Small intestine (tissue), 7 donors: ENCODE data around the gene ARL13B. TPM values are rescaled to one million over a fixed set of nuclear protein-coding genes. Genes with fewer than 3 reads are reported as not detected.

ENCODE experiments used
- DNase-seq, 2 donors: peaks; one replicate each; pipeline versions ENCODE4 v3.0.0 to v3.0.0-alpha.2; 2013
- FAIRE-seq: peaks from 2 replicates; lab custom pipeline; 2012; peaks lifted over from hg19 to GRCh38; lab: Jason Lieb, UNC
- H3K27ac ChIP-seq, 3 donors: one replicate each; pipeline ENCODE4 v1.5.1; 2013; ENCODE audit warnings: low read length in 2 of 3, mild to moderate bottlenecking in 2 of 3, control low read depth in 1 of 3, inconsistent platforms in 1 of 3, low read depth in 1 of 3, moderate library complexity in 1 of 3
- H3K27me3 ChIP-seq, 3 donors: one replicate each; pipeline ENCODE4 v1.6.1; 2013; ENCODE audit warnings: low read length in 3 of 3, inconsistent platforms in 1 of 3; ENCODE audit not compliant: control insufficient read depth in 3 of 3, insufficient read depth in 3 of 3
- H3K36me3 ChIP-seq, 3 donors: one replicate each; pipeline ENCODE4 v1.6.1; 2013; ENCODE audit warnings: low read length in 3 of 3, inconsistent platforms in 1 of 3, low read depth in 1 of 3, mild to moderate bottlenecking in 1 of 3, moderate library complexity in 1 of 3; ENCODE audit not compliant: control insufficient read depth in 3 of 3, insufficient read depth in 2 of 3
- H3K4me1 ChIP-seq, 3 donors: one replicate each; pipeline ENCODE4 v1.6.1; 2013; ENCODE audit warnings: low read length in 2 of 3, inconsistent platforms in 1 of 3, low read depth in 1 of 3, mild to moderate bottlenecking in 1 of 3, moderate library complexity in 1 of 3; ENCODE audit not compliant: control insufficient read depth in 3 of 3, insufficient read depth in 2 of 3
- H3K4me3 ChIP-seq, 3 donors: one replicate each; pipeline ENCODE4 v1.5.1; 2013; ENCODE audit warnings: low read length in 3 of 3, control low read depth in 1 of 3, inconsistent platforms in 1 of 3, low read depth in 1 of 3, mild to moderate bottlenecking in 1 of 3, moderate library complexity in 1 of 3
- H3K9me3 ChIP-seq, 2 donors: one replicate each; pipeline ENCODE4 v1.6.1; 2013; ENCODE audit warnings: low read depth in 1 of 2, low read length in 1 of 2; ENCODE audit not compliant: control insufficient read depth in 2 of 2, insufficient read depth in 1 of 2
- WGBS, 3 donors: extraction: QIAGEN DNeasy Blood & Tissue Kit; methylation state at CpG; one replicate each; pipeline ENCODE4 v1.1.7; 2013; 5-methylcytosine and 5-hydroxymethylcytosine counted together
- polyA plus RNA-seq, 4 donors: library from polyadenylated mRNA; stranded (reverse) in 3 of 4; unstranded in 1 of 4; fragments of 200-250 nt in 3 of 4; fragments of 120-200 nt in 1 of 4; gene quantifications; one replicate each; pipeline versions ENCODE4 v1.2.1 to v1.2.3, GENCODE V29; 2013
- donor health status: healthy with polysubstance abuse.
- donor health status: control.
- donor health status: control.
- donor health status: Bipolar disorder and iron deficiency.
- donor health status: healthy.

The ARL13B gene
- polyA plus RNA-seq, 4 donors = 1.3 to 5.9 (median 2.7) TPM

DNA sequence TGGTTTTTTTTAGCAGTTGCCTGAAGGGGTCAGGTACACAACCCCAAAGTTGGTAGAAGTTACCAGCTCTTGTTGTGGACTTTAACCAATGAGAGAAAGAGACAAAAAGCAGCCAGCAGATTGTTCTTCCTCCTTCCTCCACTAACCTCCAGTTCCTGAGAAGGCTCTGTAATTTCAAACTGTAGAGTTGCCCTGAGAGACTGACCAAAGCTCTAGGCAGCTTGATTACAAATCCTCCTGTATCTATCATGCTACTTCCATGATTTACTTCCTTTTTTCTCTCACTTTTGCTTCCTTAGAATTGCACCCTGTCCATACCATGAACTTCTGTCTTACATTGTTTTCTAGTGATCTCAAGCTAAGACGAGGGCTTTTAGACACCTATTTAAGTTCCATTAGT lies 112.1 kb downstream of the ARL13B start:
- Histone ChIP-seq H3K4me1 (no peaks in the 10 kb centered on the region), H3K9me3 (no peaks in the 10 kb centered on the region), H3K27ac (no peak overlapping the region), H3K36me3 (peaks cover 0 to 9% (median 9%) of the 10 kb centered on the region in 3 donors), H3K27me3 (no peaks in the 10 kb centered on the region), H3K4me3 (no peak overlapping the region)
- 92 to 97% (median 94%) methylated on average over 1 of the region's 1 CpG for WGBS, 3 donors
- DNase-seq = no peak
- no peak for FAIRE-seq

DNA sequence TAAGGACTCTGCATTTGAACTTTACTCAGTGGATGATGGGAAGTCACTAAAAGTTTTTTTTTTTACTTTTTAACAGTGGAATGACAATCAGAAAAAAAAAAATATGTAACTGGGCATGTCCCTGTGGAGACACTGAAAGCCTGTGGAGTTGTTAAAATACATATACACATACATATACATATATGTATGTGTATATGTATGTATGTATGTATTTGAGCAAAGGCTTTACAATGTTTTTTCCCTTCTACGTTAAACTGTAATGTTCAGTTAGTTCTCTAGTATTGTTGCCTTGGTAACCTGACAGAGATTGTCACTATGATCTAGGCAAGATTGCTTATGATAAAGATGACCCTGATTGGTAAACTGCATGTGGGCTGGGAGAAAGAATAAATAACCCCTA lies 113.2 kb downstream of the ARL13B start:
- 83 to 91% (median 86%) methylated on average over 1 of the region's 1 CpG for WGBS, 3 donors
- Histone ChIP-seq H3K4me1 (no peaks in the 10 kb centered on the region), H3K27ac (no peak overlapping the region), H3K36me3 (peaks cover 0 to 13% (median 6%) of the 10 kb centered on the region in 3 donors), H3K4me3 (no peak overlapping the region), H3K9me3 (no peaks in the 10 kb centered on the region), H3K27me3 (no peaks in the 10 kb centered on the region)
- FAIRE-seq = no peak
- DNase-seq = no peak

DNA sequence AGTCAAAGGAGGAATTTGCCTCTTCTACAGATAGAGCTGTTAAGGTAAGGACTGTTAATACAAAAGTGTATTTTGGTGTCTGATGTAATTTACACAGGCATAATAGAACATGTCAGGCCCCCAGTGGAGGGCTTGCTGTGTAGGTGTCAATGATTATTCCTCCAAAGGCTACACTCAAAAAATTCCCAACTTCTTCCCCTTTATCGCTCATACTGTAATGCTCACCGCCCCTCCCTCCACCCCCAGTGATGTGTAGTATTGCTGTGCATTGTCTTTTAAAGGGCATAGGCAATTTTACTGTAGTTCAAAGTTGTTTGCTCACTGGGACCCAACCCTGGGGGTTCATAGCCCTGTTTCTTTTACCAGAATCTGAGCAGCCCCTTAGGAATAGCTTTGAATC lies 115.2 kb downstream of the ARL13B start:
- Histone ChIP-seq H3K27me3 (no peaks in the 10 kb centered on the region), H3K4me3 (no peak overlapping the region), H3K36me3 (peaks cover 0 to 17% (median 5%) of the 10 kb centered on the region in 3 donors), H3K27ac (no peak overlapping the region), H3K4me1 (no peaks in the 10 kb centered on the region), H3K9me3 (no peaks in the 10 kb centered on the region)
- no peak for FAIRE-seq
- no peak for DNase-seq
- WGBS, 3 donors = 96 to 100% (median 97%) methylated on average over 2 of the region's 2 CpGs

DNA sequence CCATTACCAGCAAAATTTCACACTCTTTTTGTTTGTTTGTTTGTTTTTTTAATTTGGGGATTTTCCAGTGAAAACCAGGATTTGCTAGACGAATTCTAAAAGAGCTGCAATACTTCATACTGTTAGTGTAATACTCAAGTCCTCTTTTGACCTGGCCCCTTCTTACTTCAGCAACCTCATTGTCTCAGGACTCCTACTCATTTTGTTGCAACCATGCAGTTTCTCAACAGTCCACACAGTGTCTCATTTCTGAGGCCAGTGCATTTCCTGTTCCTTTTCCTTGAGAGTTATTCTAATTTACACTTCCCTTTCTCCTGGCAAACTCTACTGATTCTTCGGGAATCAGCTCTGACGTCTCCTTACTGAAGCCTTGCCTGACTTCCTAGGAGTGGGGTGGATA lies 118.5 kb downstream of the ARL13B start:
- DNase-seq (no peak), FAIRE-seq (no peak)
- Histone ChIP-seq H3K36me3 (peaks cover 0 to 17% (median 12%) of the 10 kb centered on the region in 3 donors), H3K27me3 (no peaks in the 10 kb centered on the region), H3K27ac (no peak overlapping the region), H3K9me3 (no peaks in the 10 kb centered on the region), H3K4me1 (no peaks in the 10 kb centered on the region), H3K4me3 (no peak overlapping the region)
- 74 to 83% (median 80%) methylated on average over 3 of the region's 3 CpGs for WGBS, 3 donors

DNA sequence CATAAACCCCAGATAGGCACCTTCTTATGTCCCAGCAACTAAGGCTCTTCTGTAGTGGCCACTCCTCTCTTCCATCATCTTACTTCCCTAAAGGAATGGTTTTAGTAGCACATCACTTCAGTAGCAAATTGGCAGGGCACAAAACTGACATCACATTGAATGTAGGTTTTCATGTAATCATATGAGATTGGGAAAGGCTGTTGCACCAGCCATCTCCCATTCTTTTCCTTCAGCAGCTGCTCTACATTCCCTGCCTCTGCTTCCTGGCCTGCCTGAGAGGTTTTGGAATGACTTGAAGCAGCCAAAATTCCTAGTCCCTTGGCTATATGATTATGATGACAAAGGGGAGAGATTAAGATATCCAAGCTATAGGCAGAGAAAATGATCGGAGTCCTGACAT lies 119.4 kb downstream of the ARL13B start:
- H3K27me3 ChIP-seq = no peaks in the 10 kb centered on the region
- H3K9me3 ChIP-seq = no peaks in the 10 kb centered on the region
- no peak overlapping the region for H3K4me3 ChIP-seq
- H3K27ac ChIP-seq = no peak overlapping the region
- no peak for DNase-seq
- FAIRE-seq = no peak
- peaks cover 2 to 15% (median 12%) of the 10 kb centered on the region in 3 donors for H3K36me3 ChIP-seq
- no peaks in the 10 kb centered on the region for H3K4me1 ChIP-seq
- WGBS, 3 donors = 86 to 92% (median 92%) methylated on average over 1 of the region's 1 CpG

DNA sequence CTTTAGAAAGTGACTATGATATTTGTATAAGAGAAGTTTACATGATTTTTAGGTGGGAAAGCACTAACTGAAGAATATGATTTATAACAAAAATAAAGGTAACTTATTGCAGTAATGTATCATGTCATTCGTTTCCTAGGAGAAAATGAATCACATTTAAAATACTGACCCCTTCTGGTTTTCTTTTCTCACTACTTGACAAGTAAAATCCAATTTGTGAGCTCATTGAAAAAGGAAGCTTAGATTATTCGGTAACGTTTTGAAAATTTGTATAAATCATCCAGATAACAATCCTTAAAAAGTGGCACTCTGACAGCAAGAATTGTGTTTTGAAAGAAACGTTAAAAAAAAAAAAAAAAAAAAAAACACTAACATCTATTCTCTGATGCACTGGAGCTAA lies 121.9 kb downstream of the ARL13B start:
- Histone ChIP-seq H3K4me3 (no peak overlapping the region), H3K36me3 (peaks cover 2 to 10% (median 8%) of the 10 kb centered on the region in 3 donors), H3K4me1 (no peaks in the 10 kb centered on the region), H3K27me3 (no peaks in the 10 kb centered on the region), H3K9me3 (no peaks in the 10 kb centered on the region), H3K27ac (no peak overlapping the region)
- FAIRE-seq = no peak
- DNase-seq = no peak
- WGBS, 3 donors = 63 to 65% (median 64%) methylated on average over 4 of the region's 4 CpGs

Other genes with a start within 250 kb of the ARL13B start
- 10 to 100 TPM in 2 of 4 donors, 1 to 10 TPM in 2; 1.1 to 68.0 (median 14.1) TPM for gene PROS1, start 6.3 kb upstream of the ARL13B start, polyA plus RNA-seq
- gene STX19, start 48.4 kb downstream of the ARL13B start, polyA plus RNA-seq = 10 to 100 TPM in 1 of 4 donors, 1 to 10 TPM in 2, under 1 TPM in 1; 0.56 to 13.6 (median 4.3) TPM
- gene DHFR2, start 82.8 kb downstream of the ARL13B start, polyA plus RNA-seq = 1 to 10 TPM; 1.6 to 5.5 (median 3.4) TPM
- gene NSUN3, start 82.9 kb downstream of the ARL13B start, polyA plus RNA-seq = 10 to 100 TPM in 1 of 4 donors, 1 to 10 TPM in 3; 4.9 to 12.7 (median 7.8) TPM